Vagina (tissue), 2 donors: ENCODE measurements around the gene CTNND2.

Source experiments
- POLR2A ChIP-seq, 2 donors: fragments of 450-650 bp; IDR thresholded peaks; one replicate each; pipeline ENCODE4 v1.6.1; 2017; ENCODE audit warnings: antibody characterized with exemption in 2 of 2, mild to moderate bottlenecking in 2 of 2, moderate library complexity in 2 of 2
- POLR2AphosphoS5 ChIP-seq, 2 donors: sonication (generic); formaldehyde crosslinking; IDR thresholded peaks; one replicate each; pipeline ENCODE4 v1.9.0; 2017; ENCODE audit warnings: antibody characterized with exemption in 2 of 2, mild to moderate bottlenecking in 2 of 2, low read depth in 1 of 2; ENCODE audit not compliant: insufficient read depth in 1 of 2
- TF ChIP-seq, protein P1 (sequence below), 3 experiments: fragments of 450-650 bp in 2 of 3; fragments of 200-600 bp in 1 of 3; sonication (generic) in 1 of 3; IDR thresholded peaks; one replicate each; pipeline ENCODE4 v1.5.1; 2017 to 2019; ENCODE audit warnings: antibody characterized with exemption in 3 of 3, mild to moderate bottlenecking in 2 of 3, moderate library complexity in 2 of 3

GRCh38 chr5:11785771-11786352, 118.4 kb downstream of the CTNND2 start:
- TF ChIP-seq POLR2AphosphoS5 (IDR thresholded peaks at IDR 0.05; ENCODE audit: insufficient read depth in 1 of 2, low read depth in 1 of 2) (no peak), POLR2A (IDR thresholded peaks at IDR 0.05) (no peak)
- TF ChIP-seq, protein P1, sequence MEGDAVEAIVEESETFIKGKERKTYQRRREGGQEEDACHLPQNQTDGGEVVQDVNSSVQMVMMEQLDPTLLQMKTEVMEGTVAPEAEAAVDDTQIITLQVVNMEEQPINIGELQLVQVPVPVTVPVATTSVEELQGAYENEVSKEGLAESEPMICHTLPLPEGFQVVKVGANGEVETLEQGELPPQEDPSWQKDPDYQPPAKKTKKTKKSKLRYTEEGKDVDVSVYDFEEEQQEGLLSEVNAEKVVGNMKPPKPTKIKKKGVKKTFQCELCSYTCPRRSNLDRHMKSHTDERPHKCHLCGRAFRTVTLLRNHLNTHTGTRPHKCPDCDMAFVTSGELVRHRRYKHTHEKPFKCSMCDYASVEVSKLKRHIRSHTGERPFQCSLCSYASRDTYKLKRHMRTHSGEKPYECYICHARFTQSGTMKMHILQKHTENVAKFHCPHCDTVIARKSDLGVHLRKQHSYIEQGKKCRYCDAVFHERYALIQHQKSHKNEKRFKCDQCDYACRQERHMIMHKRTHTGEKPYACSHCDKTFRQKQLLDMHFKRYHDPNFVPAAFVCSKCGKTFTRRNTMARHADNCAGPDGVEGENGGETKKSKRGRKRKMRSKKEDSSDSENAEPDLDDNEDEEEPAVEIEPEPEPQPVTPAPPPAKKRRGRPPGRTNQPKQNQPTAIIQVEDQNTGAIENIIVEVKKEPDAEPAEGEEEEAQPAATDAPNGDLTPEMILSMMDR (IDR thresholded peaks at IDR 0.05): no peak
